Heart left ventricle (tissue), 16 donors: Measurements from ENCODE around the gene ARHGEF10L. TPM values are rescaled to one million over a fixed set of nuclear protein-coding genes. Genes with fewer than 3 reads are reported as not detected.

Source experiments
- ATAC-seq, 4 donors: fragments of 200-7000 bp; cut with Tn5 transposase; one replicate each; pipeline ENCODE4 v1.9.1; 2020 to 2022; ENCODE audit warnings: moderate library complexity in 4 of 4, mild to moderate bottlenecking in 3 of 4, moderate number of reproducible peaks in 1 of 4
- DNase-seq, 5 donors: peaks; one replicate each; pipeline ENCODE4 v3.0.0-alpha.2; 2020
- H3K27ac ChIP-seq, 12 donors: fragments of 200-600 bp; sonication (generic) in 4 of 12; one replicate each; pipeline versions ENCODE4 v1.5.0 to v1.8.0; 2016 to 2022; ENCODE audit warnings: mild to moderate bottlenecking in 2 of 12
- H3K27me3 ChIP-seq, 9 donors: fragments of 200-600 bp; sonication (generic) in 2 of 9; one replicate each; pipeline versions ENCODE4 v1.5.1 to v1.8.0; 2016 to 2022; ENCODE audit warnings: mild to moderate bottlenecking in 3 of 9
- H3K36me3 ChIP-seq, 9 donors: fragments of 200-600 bp; sonication (generic) in 2 of 9; one replicate each; pipeline versions ENCODE4 v1.5.0 to v1.8.0; 2018 to 2022; ENCODE audit warnings: mild to moderate bottlenecking in 2 of 9
- H3K4me1 ChIP-seq, 12 donors: fragments of 200-600 bp; sonication (generic) in 4 of 12; one replicate each; pipeline versions ENCODE4 v1.5.0 to v1.8.0; 2016 to 2022; ENCODE audit warnings: mild to moderate bottlenecking in 3 of 12
- H3K4me3 ChIP-seq, 12 donors: fragments of 200-600 bp; sonication (generic) in 4 of 12; one replicate each; pipeline versions ENCODE4 v1.5.0 to v1.8.0; 2017 to 2022; ENCODE audit warnings: mild to moderate bottlenecking in 9 of 12, moderate library complexity in 4 of 12
- H3K9me3 ChIP-seq, 12 donors: fragments of 200-600 bp; sonication (generic) in 4 of 12; one replicate each; pipeline versions ENCODE4 v1.5.0 to v1.8.0; 2016 to 2022; ENCODE audit warnings: mild to moderate bottlenecking in 1 of 12
- CTCF ChIP-seq, 12 donors: fragments of 200-600 bp; sonication (generic) in 4 of 12; IDR thresholded peaks; one replicate each; pipeline versions ENCODE4 v1.5.0 to v1.8.0; 2018 to 2022; ENCODE audit warnings: antibody characterized with exemption in 12 of 12, mild to moderate bottlenecking in 5 of 12
- POLR2A ChIP-seq, 2 donors: fragments of 450-650 bp; IDR thresholded peaks; one replicate each; pipeline ENCODE4 v1.6.1; 2017; ENCODE audit warnings: antibody characterized with exemption in 2 of 2, mild to moderate bottlenecking in 2 of 2, moderate library complexity in 2 of 2
- WGBS, 4 donors: extraction: QIAGEN DNeasy Blood & Tissue Kit in 2 of 4; methylation state at CpG; one replicate each; pipeline versions ENCODE4 v1.1.5 to v1.1.7; 2013 to 2018; 5-methylcytosine and 5-hydroxymethylcytosine counted together
- intact Hi-C, 10 donors: fragments of 100-400 bp; cut with DNase I; formaldehyde crosslinking; loops; one replicate each; pipeline versions ENCODE4 v1.11.1 to v1.14.2; 2022
- polyA plus RNA-seq, 2 donors: library from polyadenylated mRNA; stranded (reverse); fragments of 200-250 nt; gene quantifications; one replicate each; pipeline ENCODE4 v1.2.3, GENCODE V29; 2013
- total RNA-seq, 9 donors: library from RNA; depleted of rRNA in 2 of 9; stranded (reverse); fragments of >200 nt in 2 of 9; fragmentation: NEBNext Ultra II Directional in 3 of 9; extraction: Animal tissue kit (Norgen Biotek cat#: 25700) in 3 of 9; gene quantifications; one replicate each; pipeline versions ENCODE4 v1.1.0 to v1.2.4, GENCODE V29; 2016 to 2023
- donor health status: ischemic (EF 13 %, LVEDD 7.1; RV severe dilation, severe dysfunction).
- donor health status: healthy with polysubstance abuse.
- donor health status: DM: no; HTN: yes; CAD: no.
- donor health status: DM: no; HTN: no; CAD: no.
- donor health status: ischemic (EF 25% LVEDD 6.9; RV normal size, moderate dysfunction).
- donor health status: ischemic (EF 25% LVEDD 5.7; RV mildly dilated, moderate dysfunction).
- donor health status: healthy.
- donor health status: DM: yes; HTN: yes; CAD: no.
- donor health status: ischemic (EF 35%, LVEDD 5.7; RV mildly dilated, moderate dysfunction).
- donor health status: nonischemic (EF 11% LVEDD 7.7; RV severe dilation, severe dysfunction).
- donor health status: DM: yes; HTN: yes; CAD: no.
- donor health status: PGD.
- donor health status: ischemic (EF 29% LVEDD 5.4; RV normal size, mild dysfunction).
- donor health status: nonischemic (EF 23%, LVEDD 6.1; RV moderate dilation, normal function).

The ARHGEF10L gene
- total and polyA plus RNA-seq, 11 donors, result 44.6 to 72.8 (median 57.9) TPM

- intact Hi-C loops, result no loop called here
- no peak overlapping the region for H3K4me3 ChIP-seq
- peaks cover 0 to 3% (median 0%) of the 10 kb centered on the region in 9 donors for H3K36me3 ChIP-seq
- peak overlapping the region in 2 of 12 donors; percentile 41 to 53 for H3K27ac ChIP-seq
- TF ChIP-seq CTCF (IDR thresholded peaks at IDR 0.05) (no peak), POLR2A (IDR thresholded peaks at IDR 0.05) (no peak)
- 91 to 100% (median 96%) methylated on average over 2 to 6 of the region's 6 CpGs for WGBS, 4 donors
- no peak for DNase-seq
- no peak for ATAC-seq
- peaks cover 0 to 52% (median 29%) of the 10 kb centered on the region in 12 donors for H3K4me1 ChIP-seq
- H3K27me3 ChIP-seq, result no peaks in the 10 kb centered on the region
- H3K9me3 ChIP-seq, result no peaks in the 10 kb centered on the region
Measured at GRCh38 chr1:17576519-17576853, 37.0 kb downstream of the ARHGEF10L start.

DNA sequence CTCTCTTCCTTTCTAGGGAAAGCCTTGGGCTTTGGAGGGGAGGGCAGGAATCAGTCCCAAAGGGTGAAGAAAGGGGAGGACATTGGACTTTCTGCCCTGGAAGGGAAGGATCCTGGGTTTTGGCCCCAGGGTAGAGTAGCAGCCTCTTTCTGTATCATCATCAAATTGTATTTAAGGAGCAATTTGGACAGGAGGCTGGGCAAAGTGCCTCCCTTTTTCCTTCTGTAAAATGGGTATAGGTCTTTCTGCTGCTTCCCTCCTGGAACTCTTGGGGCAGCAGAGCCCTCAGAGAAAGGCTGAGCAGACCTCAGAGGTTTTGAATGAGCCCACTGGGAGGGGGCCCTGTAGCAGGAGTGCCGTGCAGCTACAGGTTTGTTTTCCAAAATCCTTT lies 38.4 kb downstream of the ARHGEF10L start:
- TF ChIP-seq CTCF (IDR thresholded peaks at IDR 0.05), result no peak
- no peaks in the 10 kb centered on the region for H3K27me3 ChIP-seq
- intact Hi-C loops, result no loop called here
- no peaks in the 10 kb centered on the region for H3K9me3 ChIP-seq
- peaks cover 0 to 40% (median 25%) of the 10 kb centered on the region in 12 donors for H3K4me1 ChIP-seq
- DNase-seq (no peak), ATAC-seq (no peak)
- H3K27ac ChIP-seq, result no peak overlapping the region
- H3K36me3 ChIP-seq, result peaks cover 0 to 3% (median 0%) of the 10 kb centered on the region in 9 donors
- no peak overlapping the region for H3K4me3 ChIP-seq
- 90 to 100% (median 97%) methylated on average over 1 of the region's 1 CpG for WGBS, 4 donors

GRCh38 chr1:17579951-17580939 lies 40.7 kb downstream of the ARHGEF10L start:
- Histone ChIP-seq H3K36me3 (peaks cover 0 to 7% (median 0%) of the 10 kb centered on the region in 9 donors), H3K27me3 (no peaks in the 10 kb centered on the region), H3K9me3 (no peaks in the 10 kb centered on the region), H3K27ac (no peak overlapping the region), H3K4me1 (peaks cover 0 to 17% (median 7%) of the 10 kb centered on the region in 12 donors), H3K4me3 (no peak overlapping the region)
- intact Hi-C loops, result no loop called here
- no peak for TF ChIP-seq POLR2A (IDR thresholded peaks at IDR 0.05)
- 80 to 84% (median 83%) methylated on average over 13 to 16 of the region's 16 CpGs for WGBS, 4 donors
- no peak for ATAC-seq
- no peak for DNase-seq

- DNase-seq (no peak), ATAC-seq (no peak)
- Histone ChIP-seq H3K4me1 (peaks cover 0 to 21% (median 5%) of the 10 kb centered on the region in 12 donors), H3K27me3 (no peaks in the 10 kb centered on the region), H3K9me3 (no peaks in the 10 kb centered on the region), H3K4me3 (no peak overlapping the region), H3K36me3 (peaks cover 0 to 7% (median 0%) of the 10 kb centered on the region in 9 donors), H3K27ac (no peak overlapping the region)
- TF ChIP-seq POLR2A (IDR thresholded peaks at IDR 0.05) (no peak), CTCF (IDR thresholded peaks at IDR 0.05) (no peak)
- intact Hi-C loops, result no loop called here
- 72 to 83% (median 76%) methylated on average over 8 to 10 of the region's 10 CpGs for WGBS, 4 donors
Measured at GRCh38 chr1:17581389-17582123, 42.1 kb downstream of the ARHGEF10L start.
